DND-41 (cell line): Measurements from ENCODE around the gene FBRSL1.

Source experiments
- CTCF ChIP-seq: IDR thresholded peaks from 2 replicates; pipeline ENCODE4 v1.5.1; 2012; ENCODE audit warnings: borderline replicate concordance, low read length, moderate library complexity, mild to moderate bottlenecking; ENCODE audit not compliant: poor library complexity, severe bottlenecking; ENCODE audit errors: extremely low read depth
- EZH2 ChIP-seq: IDR thresholded peaks from 3 replicates; pipeline ENCODE4 v1.6.1; 2012; ENCODE audit warnings: borderline replicate concordance, low read depth, mild to moderate bottlenecking, moderate library complexity, low read length, inconsistent platforms; ENCODE audit not compliant: severe bottlenecking

GRCh38 chr12:132467511-132467910 is 22.4 kb upstream of the FBRSL1 start:
- TF ChIP-seq CTCF, result no peak
- TF ChIP-seq EZH2, result no peak
